ENCODE results near the gene STK11IP. TPM values are rescaled to one million over a fixed set of nuclear protein-coding genes. Genes with fewer than 3 reads are reported as not detected.

The STK11IP gene
- total RNA-seq, 1 donor from 2014 or later = 25.5 TPM

DNA sequence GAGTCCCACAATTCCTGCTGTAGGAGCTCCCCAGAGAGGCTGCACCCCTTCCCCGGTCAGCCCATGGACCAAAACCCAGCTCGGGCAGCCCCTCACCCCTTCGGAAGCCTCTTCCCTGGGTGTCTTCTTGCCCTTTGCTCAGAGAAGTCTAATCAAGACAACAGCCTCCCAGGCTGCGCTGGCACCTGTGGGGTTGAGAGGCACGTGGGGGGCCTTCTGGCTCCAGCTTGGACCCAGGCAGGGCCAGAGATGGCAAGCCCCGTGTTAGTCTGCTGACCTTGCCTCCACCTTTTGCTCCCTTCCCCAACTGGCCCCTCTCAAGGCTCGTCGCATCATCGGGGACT lies 40.2 kb downstream of the STK11IP start:
- H3K4me1 Mint-ChIP-seq (ENCODE audit: low read depth) = peaks cover 9% of the 10 kb centered on the region
- H3K27ac Mint-ChIP-seq (ENCODE audit: unreplicated experiment) = no peak overlapping the region
- no peaks in the 10 kb centered on the region for H3K27me3 Mint-ChIP-seq (ENCODE audit: low read depth)
- H3K4me3 Mint-ChIP-seq (ENCODE audit: unreplicated experiment) = no peak overlapping the region
- peaks cover 15% of the 10 kb centered on the region for H3K36me3 Mint-ChIP-seq (ENCODE audit: low read depth)
- TF ChIP-seq, protein P1, sequence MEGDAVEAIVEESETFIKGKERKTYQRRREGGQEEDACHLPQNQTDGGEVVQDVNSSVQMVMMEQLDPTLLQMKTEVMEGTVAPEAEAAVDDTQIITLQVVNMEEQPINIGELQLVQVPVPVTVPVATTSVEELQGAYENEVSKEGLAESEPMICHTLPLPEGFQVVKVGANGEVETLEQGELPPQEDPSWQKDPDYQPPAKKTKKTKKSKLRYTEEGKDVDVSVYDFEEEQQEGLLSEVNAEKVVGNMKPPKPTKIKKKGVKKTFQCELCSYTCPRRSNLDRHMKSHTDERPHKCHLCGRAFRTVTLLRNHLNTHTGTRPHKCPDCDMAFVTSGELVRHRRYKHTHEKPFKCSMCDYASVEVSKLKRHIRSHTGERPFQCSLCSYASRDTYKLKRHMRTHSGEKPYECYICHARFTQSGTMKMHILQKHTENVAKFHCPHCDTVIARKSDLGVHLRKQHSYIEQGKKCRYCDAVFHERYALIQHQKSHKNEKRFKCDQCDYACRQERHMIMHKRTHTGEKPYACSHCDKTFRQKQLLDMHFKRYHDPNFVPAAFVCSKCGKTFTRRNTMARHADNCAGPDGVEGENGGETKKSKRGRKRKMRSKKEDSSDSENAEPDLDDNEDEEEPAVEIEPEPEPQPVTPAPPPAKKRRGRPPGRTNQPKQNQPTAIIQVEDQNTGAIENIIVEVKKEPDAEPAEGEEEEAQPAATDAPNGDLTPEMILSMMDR (IDR thresholded peaks at IDR 0.05) = no peak
- DNase-seq (ENCODE audit: low spot score) = no peak
- no peaks in the 10 kb centered on the region for H3K9me3 Mint-ChIP-seq (ENCODE audit: low read depth)

DNA sequence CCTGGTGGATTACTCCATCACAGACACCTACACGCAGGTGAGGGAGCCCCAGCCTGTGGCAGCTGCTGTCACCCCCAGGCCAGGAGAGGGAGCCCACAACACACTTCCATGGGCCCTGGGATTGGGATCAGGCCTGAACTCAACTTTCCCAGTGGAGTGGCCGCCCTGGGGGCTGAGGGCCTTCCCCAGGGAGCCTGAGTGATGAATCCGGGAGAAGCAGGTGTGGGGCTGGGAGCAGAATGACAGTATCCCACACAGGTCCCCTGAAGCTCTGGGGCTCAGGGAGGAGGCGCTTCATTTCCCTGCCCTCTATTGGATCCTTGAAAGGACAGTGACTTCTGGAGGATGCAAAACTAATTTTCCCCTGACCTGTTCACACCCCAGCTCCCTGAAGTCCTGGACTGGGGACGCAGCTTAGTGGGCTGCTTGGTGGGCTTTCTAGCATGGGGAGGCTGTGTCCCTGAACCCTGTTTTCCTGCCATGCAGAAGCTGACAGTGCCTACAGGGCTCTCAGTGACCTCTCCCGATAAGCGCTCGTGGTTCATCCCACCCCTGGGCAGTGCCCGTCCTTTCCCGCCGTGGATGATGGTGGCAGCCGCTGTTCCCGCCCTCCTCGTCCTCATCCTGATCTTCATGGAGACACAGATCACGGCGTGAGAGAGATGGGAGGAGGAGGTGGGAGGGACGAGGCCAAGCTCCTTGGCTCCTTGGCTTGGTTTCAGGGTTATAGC lies 40.7 kb downstream of the STK11IP start:
- Mint-ChIP-seq H3K4me3 (ENCODE audit: unreplicated experiment) (no peak overlapping the region), H3K4me1 (ENCODE audit: low read depth) (peaks cover 9% of the 10 kb centered on the region), H3K9me3 (ENCODE audit: low read depth) (no peaks in the 10 kb centered on the region), H3K27ac (ENCODE audit: unreplicated experiment) (no peak overlapping the region), H3K27me3 (ENCODE audit: low read depth) (no peaks in the 10 kb centered on the region), H3K36me3 (ENCODE audit: low read depth) (peaks cover 11% of the 10 kb centered on the region)
- TF ChIP-seq, protein P1 (IDR thresholded peaks at IDR 0.05) = peak; percentile 38
- DNase-seq (ENCODE audit: low spot score) = no peak

DNA sequence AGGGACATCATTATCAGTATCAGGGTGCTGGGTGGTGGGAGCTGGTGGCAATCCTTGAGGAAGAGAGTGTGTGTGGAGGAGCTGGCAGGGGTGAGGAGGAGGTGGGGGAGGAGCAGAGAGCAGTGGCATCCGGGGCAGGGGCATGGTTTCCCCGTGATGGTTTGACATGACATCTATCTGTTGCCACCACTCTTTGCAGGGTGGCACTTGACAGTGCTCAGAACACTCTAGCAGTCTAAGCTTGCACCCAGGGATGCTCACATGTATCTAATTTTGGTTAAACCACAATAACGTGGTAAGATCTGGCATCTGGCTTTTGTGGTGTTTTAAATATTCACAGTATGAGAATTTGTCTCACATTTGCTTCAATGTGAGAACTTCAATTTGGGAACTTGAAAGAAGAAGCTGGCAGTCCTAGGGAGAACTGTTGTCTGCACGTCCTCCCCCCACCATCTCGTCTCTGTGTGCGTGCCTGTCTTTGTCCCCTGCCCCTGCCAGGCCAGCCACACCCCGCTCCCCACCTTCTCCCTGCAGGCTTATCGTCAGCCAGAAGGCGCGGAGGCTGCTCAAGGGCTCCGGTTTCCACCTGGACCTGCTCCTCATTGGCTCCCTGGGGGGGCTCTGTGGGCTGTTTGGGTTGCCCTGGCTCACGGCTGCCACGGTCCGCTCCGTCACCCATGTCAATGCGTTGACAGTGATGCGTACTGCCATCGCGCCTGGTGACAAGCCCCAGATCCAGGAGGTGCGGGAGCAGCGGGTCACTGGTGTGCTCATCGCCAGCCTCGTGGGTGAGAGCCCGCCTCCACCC lies 41.5 kb downstream of the STK11IP start:
- TF ChIP-seq, protein P1 (IDR thresholded peaks at IDR 0.05) = no peak
- H3K4me1 Mint-ChIP-seq (ENCODE audit: low read depth) = peaks cover 9% of the 10 kb centered on the region
- H3K4me3 Mint-ChIP-seq (ENCODE audit: unreplicated experiment) = no peak overlapping the region
- no peak overlapping the region for H3K27ac Mint-ChIP-seq (ENCODE audit: unreplicated experiment)
- no peak for DNase-seq (ENCODE audit: low spot score)
- H3K9me3 Mint-ChIP-seq (ENCODE audit: low read depth) = no peaks in the 10 kb centered on the region
- H3K36me3 Mint-ChIP-seq (ENCODE audit: low read depth) = peaks cover 8% of the 10 kb centered on the region
- no peaks in the 10 kb centered on the region for H3K27me3 Mint-ChIP-seq (ENCODE audit: low read depth)

DNA sequence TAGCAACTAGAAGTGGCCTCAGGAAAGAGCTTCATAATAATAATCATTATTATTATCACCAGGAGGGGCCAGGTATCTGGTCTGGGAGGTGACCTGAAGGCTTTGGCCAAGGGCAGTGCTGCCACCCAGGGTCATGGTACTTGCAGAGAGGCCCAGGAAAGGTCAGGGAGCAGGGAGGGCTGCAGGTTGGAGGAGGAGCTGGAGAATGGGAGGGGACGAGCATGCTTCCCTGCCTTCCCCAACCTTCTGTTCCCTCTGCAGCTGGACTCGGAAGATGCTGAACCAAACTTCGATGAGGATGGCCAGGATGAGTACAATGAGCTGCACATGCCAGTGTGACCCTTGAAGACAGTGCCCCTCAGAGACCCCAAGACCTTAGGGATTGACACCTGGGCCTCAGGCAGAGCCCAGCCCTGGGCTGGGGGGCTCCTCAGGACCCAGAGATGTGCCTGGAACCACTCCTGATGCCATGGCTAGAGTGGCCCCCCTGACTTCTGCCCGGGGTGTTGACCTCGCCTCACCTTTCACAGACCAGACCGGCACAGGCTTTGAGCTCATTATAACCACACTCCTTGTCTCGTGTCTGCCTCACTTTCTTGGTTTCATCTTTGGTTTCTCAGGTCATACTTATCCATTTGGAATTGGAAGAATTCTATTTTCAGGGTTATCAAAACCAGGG lies 43.9 kb downstream of the STK11IP start:
- no peak overlapping the region for H3K4me3 Mint-ChIP-seq (ENCODE audit: unreplicated experiment)
- H3K4me1 Mint-ChIP-seq (ENCODE audit: low read depth) = peaks cover 24% of the 10 kb centered on the region
- TF ChIP-seq, protein P1 (IDR thresholded peaks at IDR 0.05) = no peak
- peaks cover 7% of the 10 kb centered on the region for H3K36me3 Mint-ChIP-seq (ENCODE audit: low read depth)
- DNase-seq (ENCODE audit: low spot score) = no peak
- no peaks in the 10 kb centered on the region for H3K9me3 Mint-ChIP-seq (ENCODE audit: low read depth)
- H3K27ac Mint-ChIP-seq (ENCODE audit: unreplicated experiment) = no peak overlapping the region
- no peaks in the 10 kb centered on the region for H3K27me3 Mint-ChIP-seq (ENCODE audit: low read depth)

DNA sequence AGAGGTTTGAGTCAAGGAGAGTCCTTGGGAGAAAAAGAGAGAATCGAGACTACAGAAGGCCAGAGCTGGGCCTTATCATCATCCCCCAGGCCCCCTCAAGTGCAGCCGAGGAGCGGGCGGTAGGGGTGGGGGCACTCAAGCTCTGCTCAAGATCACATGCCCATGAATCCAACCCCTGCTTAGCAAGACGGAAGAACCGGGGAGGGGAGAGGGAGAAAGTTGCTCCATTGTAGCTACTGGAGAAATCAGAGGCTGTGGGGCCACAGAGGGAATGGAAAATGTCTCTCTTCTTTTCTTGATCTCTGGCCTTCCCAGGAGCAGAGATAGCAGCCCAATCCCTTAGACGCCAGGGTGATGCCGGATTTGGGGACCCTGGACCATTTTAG lies 44.4 kb downstream of the STK11IP start:
- H3K4me3 Mint-ChIP-seq (ENCODE audit: unreplicated experiment) = no peak overlapping the region
- peaks cover 24% of the 10 kb centered on the region for H3K4me1 Mint-ChIP-seq (ENCODE audit: low read depth)
- peaks cover 4% of the 10 kb centered on the region for H3K36me3 Mint-ChIP-seq (ENCODE audit: low read depth)
- TF ChIP-seq, protein P1 (IDR thresholded peaks at IDR 0.05) = no peak
- H3K9me3 Mint-ChIP-seq (ENCODE audit: low read depth) = no peaks in the 10 kb centered on the region
- no peak for DNase-seq (ENCODE audit: low spot score)
- H3K27ac Mint-ChIP-seq (ENCODE audit: unreplicated experiment) = peak overlapping the region; percentile 68
- H3K27me3 Mint-ChIP-seq (ENCODE audit: low read depth) = no peaks in the 10 kb centered on the region
